ENCODE measurements around the gene BOLA2B. TPM values are rescaled to one million over a fixed set of nuclear protein-coding genes. Genes with fewer than 3 reads are reported as not detected.
"Not testable (repeated sequence)": the region's sequence is repeated elsewhere in the genome, so short reads cannot be mapped to it uniquely, and the experiment has no call there.

The BOLA2B gene
- total and polyA plus RNA-seq, 9 of the 15 experiments (the other 6 are each of a cell fraction or from before 2014, with no cell fraction given) = 43.9 to 613 (median 181) TPM

GRCh38 chr16:30191158-30191557 lies 2.3 kb downstream of the BOLA2B start:
- H3K36me3 ChIP-seq (ENCODE audit: control insufficient read depth, insufficient read depth, low read length); H3K4me3 ChIP-seq; FAIRE-seq; DNase-seq (ENCODE audit: extremely low read depth in 1 of 4, low spot score in 3 of 4); H3K9me3 ChIP-seq (replicated peaks; ENCODE audit: control insufficient read depth, insufficient read depth, low read depth, low read length); ATAC-seq; H3K27ac ChIP-seq (ENCODE audit: extremely low read depth, low read depth, low read length); H3K27me3 ChIP-seq (ENCODE audit: control insufficient read depth in 2 of 2, insufficient read depth in 2 of 2, low read length in 2 of 2); H3K9me1 ChIP-seq (ENCODE audit: control insufficient read depth, insufficient read depth, low read length); H3K4me2 ChIP-seq (ENCODE audit: insufficient read depth, low read length); H4K20me1 ChIP-seq (replicated peaks; ENCODE audit: control insufficient read depth, insufficient read depth, low read length); H2AFZ ChIP-seq (ENCODE audit: low read depth, low read length); H3K9ac ChIP-seq (ENCODE audit: insufficient read depth in 1 of 2, low read depth in 2 of 2, low read length in 2 of 2); CTCF ChIA-PET (ENCODE audit: low intra/inter-chr PET ratio); BruUV-seq (replicated peaks); H3K79me2 ChIP-seq (ENCODE audit: control insufficient read depth, insufficient read depth, low read length); POLR2A ChIA-PET; intact Hi-C loops (cut with micrococcal nuclease): not testable (repeated sequence)
- in situ Hi-C loops (cut with MboI) = loop anchor here (10.0 kb wide), 1 partner anchor 214 kb away; the partner anchor contains the start of gene ZNF771
- 93% methylated on average over 4 of the region's 12 CpGs for WGBS (ENCODE audit: insufficient coverage, low coverage, missing lambda C conversion rate)
- H3K4me1 ChIP-seq (replicated peaks in 1 of 2; ENCODE audit: control insufficient read depth in 2 of 2, insufficient read depth in 2 of 2, low read length in 2 of 2) = peaks cover 11 to 25% of the 10 kb centered on the region in 2 experiments

DNA sequence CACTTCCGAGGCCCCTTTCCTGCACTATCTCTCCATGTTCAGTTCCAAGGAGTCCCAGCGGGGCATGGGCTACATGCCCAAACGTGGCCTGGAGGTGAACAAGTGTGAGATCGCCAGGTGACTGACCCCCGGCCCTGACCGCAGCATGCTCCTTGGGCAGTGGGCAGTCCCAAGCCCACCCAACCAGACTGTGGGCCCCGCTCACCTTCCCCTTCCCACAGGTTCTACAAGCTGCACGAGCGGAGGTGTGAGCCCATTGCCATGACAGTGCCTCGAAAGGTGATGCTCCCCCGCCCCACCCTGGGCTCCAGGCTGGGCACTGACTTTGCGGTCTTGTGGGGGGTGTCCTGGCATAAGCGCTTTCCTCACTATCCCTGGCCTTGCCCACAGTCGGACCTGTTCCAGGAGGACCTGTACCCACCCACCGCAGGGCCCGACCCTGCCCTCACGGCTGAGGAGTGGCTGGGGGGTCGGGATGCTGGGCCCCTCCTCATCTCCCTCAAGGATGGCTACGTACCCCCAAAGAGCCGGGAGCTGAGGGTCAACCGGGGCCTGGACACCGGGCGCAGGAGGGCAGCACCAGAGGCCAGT lies 5.4 kb downstream of the BOLA2B start:
- TSS peak; percentile 34 for BruUV-seq (replicated peaks)
- FAIRE-seq = no peak
- TF ChIP-seq ZNF77 (CRISPR knock-in tag; IDR thresholded peaks at IDR 0.05) (no peak), POLR2G (IDR thresholded peaks at IDR 0.05; ENCODE audit: low read depth, low read length) (peak; percentile 35; the same call in 1 of the 2 replicates)

More for the DNA sequence above, 5.4 kb downstream of the BOLA2B start:
- ChIA-PET CTCF (ENCODE audit: low intra/inter-chr PET ratio) (no interaction called here), POLR2A (interaction anchor here (1.2 kb wide), 1 partner anchor 9 kb away, joined by 4 read pairs; no protein-coding TSS in a partner anchor)
- Histone ChIP-seq H2AFZ (ENCODE audit: low read depth, low read length) (no peak overlapping the region), H3K9me3 (replicated peaks; ENCODE audit: control insufficient read depth, insufficient read depth, low read depth, low read length) (no peaks in the 10 kb centered on the region), H3K9me1 (ENCODE audit: control insufficient read depth, insufficient read depth, low read length) (no peaks in the 10 kb centered on the region), H4K20me1 (replicated peaks; ENCODE audit: control insufficient read depth, insufficient read depth, low read length) (no peaks in the 10 kb centered on the region), H3K4me1 (replicated peaks in 1 of 2; ENCODE audit: control insufficient read depth in 2 of 2, insufficient read depth in 2 of 2, low read length in 2 of 2) (peaks cover 32 to 53% of the 10 kb centered on the region in 2 experiments), H3K4me3 (no peak overlapping the region), H3K9ac (ENCODE audit: insufficient read depth in 1 of 2, low read depth in 2 of 2, low read length in 2 of 2) (peak overlapping the region in 1 of 2 experiments; percentile 58; a peak in 1 of 4 replicates), H3K27ac (ENCODE audit: extremely low read depth, low read depth, low read length) (no peak overlapping the region), H3K4me2 (ENCODE audit: insufficient read depth, low read length) (no peak overlapping the region), H3K36me3 (ENCODE audit: control insufficient read depth, insufficient read depth, low read length) (0 out of 3 replicates have a peak, but pooled peaks cover 3% of the 10 kb centered on the region), H3K79me2 (ENCODE audit: control insufficient read depth, insufficient read depth, low read length) (no peaks in the 10 kb centered on the region), H3K27me3 (ENCODE audit: control insufficient read depth in 2 of 2, insufficient read depth in 2 of 2, low read length in 2 of 2) (no peaks in the 10 kb centered on the region)
- DNase-seq (ENCODE audit: extremely low read depth in 1 of 4, low spot score in 3 of 4) (no peak), ATAC-seq (no peak)
- in situ Hi-C loops (cut with MboI) (loop anchor here (5.0 kb wide), 1 partner anchor 736 kb away; the partner anchor contains the start of genes BOLA2 and SLX1B), intact Hi-C loops (cut with micrococcal nuclease) (no loop called here)
- WGBS (ENCODE audit: insufficient coverage, low coverage, missing lambda C conversion rate) = 86% methylated on average over 14 of the region's 23 CpGs
